Stimulated activated CD4-positive, alpha-beta T cell treated with anti-CD3 and anti-CD28 coated beads, Interleukin-1b, Interleukin-23, amount 100 ng/mL, for 1 hour (primary cell): Measurements from ENCODE around the gene PCK2.

Source experiments
- DNase-seq, 2 donors: peaks; one replicate each; pipeline ENCODE4 v3.0.0-alpha.2; 2020; ENCODE audit warnings: low read depth in 2 of 2

Gene PCK2

GRCh38 chr14:24136684-24137528 is 42.8 kb downstream of the PCK2 start:
- DNase-seq, result no peak

GRCh38 chr14:24137529-24138395 is 43.7 kb downstream of the PCK2 start:
- no peak for DNase-seq

- DNase-seq, result no peak
These were observed 44.5 kb downstream of the PCK2 start for GRCh38 chr14:24138396-24139271.

GRCh38 chr14:24139272-24139934 is 45.3 kb downstream of the PCK2 start:
- DNase-seq, result no peak

- DNase-seq, result peak; percentile 97 to 99
These were observed 47.2 kb downstream of the PCK2 start, which contains the start of gene EMC9 for GRCh38 chr14:24141097-24141880. TSS of gene EMC9 (minus strand) at chr14:24141591. CDS start at chr14:24141304, 287 bp downstream.

- no peak for DNase-seq
These were observed 49.4 kb downstream of the PCK2 start for GRCh38 chr14:24143511-24143910.

- DNase-seq, result no peak
These were observed 50.3 kb downstream of the PCK2 start for GRCh38 chr14:24144451-24144850.

- no peak for DNase-seq
These were observed 51.1 kb downstream of the PCK2 start for GRCh38 chr14:24145219-24145618.

- DNase-seq, result no peak
These were observed 51.8 kb downstream of the PCK2 start for GRCh38 chr14:24145690-24146452.

- peak; percentile 45 to 58 for DNase-seq
These were observed 52.4 kb downstream of the PCK2 start, which contains the start of gene PSME2 for GRCh38 chr14:24146453-24146977. TSS of gene PSME2 (minus strand) at chr14:24146610. CDS start at chr14:24146581, 29 bp downstream.

GRCh38 chr14:24146978-24147760 is 53.1 kb downstream of the PCK2 start, which contains the start of gene RNF31:
TSS of gene RNF31 (plus strand) at chr14:24147498. CDS start at chr14:24147699, 201 bp downstream.
- peak; percentile 90 to 93 for DNase-seq

- no peak for DNase-seq
These were observed 53.8 kb downstream of the PCK2 start for GRCh38 chr14:24147761-24148428.

GRCh38 chr14:24149302-24149969 is 55.3 kb downstream of the PCK2 start:
- DNase-seq, result no peak

GRCh38 chr14:24150061-24150460 is 56.0 kb downstream of the PCK2 start:
- DNase-seq, result no peak

- DNase-seq, result no peak
These were observed 56.5 kb downstream of the PCK2 start for GRCh38 chr14:24150567-24150966.

GRCh38 chr14:24150993-24151392 is 56.9 kb downstream of the PCK2 start:
- no peak for DNase-seq
